ENCODE measurements around the gene NDUFB5. TPM values are rescaled to one million over a fixed set of nuclear protein-coding genes. Genes with fewer than 3 reads are reported as not detected.

Gene NDUFB5
- total RNA-seq, 1 donor from 2014 or later = 77.7 TPM

GRCh38 chr3:179646177-179646576 lies 41.6 kb downstream of the NDUFB5 start:
- H3K4me1 Mint-ChIP-seq (ENCODE audit: low read depth, unreplicated experiment) = no peaks in the 10 kb centered on the region
- TF ChIP-seq CTCF (IDR thresholded peaks at IDR 0.05; ENCODE audit: partially characterized antibody, unreplicated experiment) = no peak
- H3K4me3 Mint-ChIP-seq (ENCODE audit: unreplicated experiment) = no peak overlapping the region
- H3K9me3 Mint-ChIP-seq (ENCODE audit: unreplicated experiment) = peaks cover 1% of the 10 kb centered on the region
- H3K27me3 Mint-ChIP-seq (ENCODE audit: unreplicated experiment) = no peaks in the 10 kb centered on the region
- no peak for DNase-seq
- H3K36me3 Mint-ChIP-seq (ENCODE audit: unreplicated experiment) = peaks cover 3% of the 10 kb centered on the region
- no peak overlapping the region for H3K27ac Mint-ChIP-seq (ENCODE audit: unreplicated experiment)

- Mint-ChIP-seq H3K4me3 (ENCODE audit: unreplicated experiment) (peak overlapping the region; percentile 92), H3K36me3 (ENCODE audit: unreplicated experiment) (no peaks in the 10 kb centered on the region), H3K4me1 (ENCODE audit: low read depth, unreplicated experiment) (peaks cover 27% of the 10 kb centered on the region), H3K27me3 (ENCODE audit: unreplicated experiment) (peaks cover 13% of the 10 kb centered on the region), H3K9me3 (ENCODE audit: unreplicated experiment) (peaks cover 22% of the 10 kb centered on the region), H3K27ac (ENCODE audit: unreplicated experiment) (peak overlapping the region; percentile 94)
- no peak for TF ChIP-seq CTCF (IDR thresholded peaks at IDR 0.05; ENCODE audit: partially characterized antibody, unreplicated experiment)
- DNase-seq = no peak
Measured at GRCh38 chr3:179651687-179652446, 47.3 kb downstream of the NDUFB5 start.

GRCh38 chr3:179652447-179653095 lies 48.0 kb downstream of the NDUFB5 start, which contains the start of gene USP13:
USP13 (plus strand) TSS chr3:179653040; CDS start chr3:179653226, 186 bp downstream.
- peak within 1 kb of the TSS; percentile 98 for H3K27ac Mint-ChIP-seq (ENCODE audit: unreplicated experiment)
- peaks cover 28% of the 10 kb centered on the region for H3K4me1 Mint-ChIP-seq (ENCODE audit: low read depth, unreplicated experiment)

GRCh38 chr3:179653096-179653797 lies 48.7 kb downstream of the NDUFB5 start:
- Mint-ChIP-seq H3K36me3 (ENCODE audit: unreplicated experiment) (no peaks in the 10 kb centered on the region), H3K4me3 (ENCODE audit: unreplicated experiment) (peak overlapping the region; percentile 98), H3K27me3 (ENCODE audit: unreplicated experiment) (peaks cover 13% of the 10 kb centered on the region), H3K27ac (ENCODE audit: unreplicated experiment) (peak overlapping the region; percentile 98), H3K9me3 (ENCODE audit: unreplicated experiment) (peaks cover 25% of the 10 kb centered on the region), H3K4me1 (ENCODE audit: low read depth, unreplicated experiment) (peaks cover 30% of the 10 kb centered on the region)
- TF ChIP-seq CTCF (IDR thresholded peaks at IDR 0.05; ENCODE audit: partially characterized antibody, unreplicated experiment) = no peak
- DNase-seq = peak; percentile 83

More at GRCh38 chr3:179652447-179653095, 48.0 kb downstream of the NDUFB5 start, which contains the start of gene USP13:
- H3K36me3 Mint-ChIP-seq (ENCODE audit: unreplicated experiment) = no peaks in the 10 kb centered on the region
- H3K27me3 Mint-ChIP-seq (ENCODE audit: unreplicated experiment) = peaks cover 13% of the 10 kb centered on the region
- peaks cover 23% of the 10 kb centered on the region for H3K9me3 Mint-ChIP-seq (ENCODE audit: unreplicated experiment)
- DNase-seq = peak; percentile 85
- H3K4me3 Mint-ChIP-seq (ENCODE audit: unreplicated experiment) = peak within 1 kb of the TSS; percentile 98
- no peak for TF ChIP-seq CTCF (IDR thresholded peaks at IDR 0.05; ENCODE audit: partially characterized antibody, unreplicated experiment)
